Measurements from ENCODE around the gene MISP.

- TF ChIP-seq POLR2A (IDR thresholded peaks at IDR 0.05; ENCODE audit: low read length) (no peak), GATA1 (IDR thresholded peaks at IDR 0.05; ENCODE audit: low read depth, low read length) (no peak)
These were observed 52.2 kb downstream of the MISP start for GRCh38 chr19:803099-803561.

All from erythroblast (primary cell).